K562 (cell line): ENCODE results near the gene SPINK14. TPM values are rescaled to one million over a fixed set of nuclear protein-coding genes. Genes with fewer than 3 reads are reported as not detected.

Experiments used
- ATAC-seq: fragments of 200-7000 bp; cut with Tn5 transposase; 3 replicates; pipeline ENCODE4 v1.9.1; 2020; ENCODE audit warnings: moderate library complexity
- BruUV-seq: library from RNA; stranded (reverse); fragments of 400-500 nt; replicated peaks from 2 replicates; lab custom pipeline; 2021; lab: Mats Ljungman, UMichigan
- CTCF ChIA-PET: fragments of 300-600 bp; formaldehyde crosslinking; extraction: SDS; loops from one replicate; lab custom pipeline; 2021; ENCODE audit warnings: low intra/inter-chr PET ratio; lab: Yijun Ruan, JAX
- POLR2A ChIA-PET: fragments of 300-600, 350-650 bp; sonication (Branson Sonifier 250); formaldehyde crosslinking; extraction: SDS; loops from one replicate; lab custom pipeline; 2021; ENCODE audit warnings: antibody characterized with exemption, inconsistent platforms; lab: Yijun Ruan, JAX
- DNase-seq, 4 experiments: peaks; one replicate each; pipeline versions ENCODE4 v3.0.0 to v3.0.0-alpha.2; 2011 to 2018; ENCODE audit warnings: low spot score in 3 of 4, mixed read lengths in 3 of 4; ENCODE audit errors: extremely low read depth in 1 of 4
- FAIRE-seq: peaks from 2 replicates; lab custom pipeline; 2011; peaks lifted over from hg19 to GRCh38; lab: Jason Lieb, UNC
- H2AFZ ChIP-seq: 2 replicates; pipeline ENCODE4 v1.6.0; 2011; ENCODE audit warnings: low read depth, low read length, control low read depth, inconsistent platforms
- H3K27ac ChIP-seq: fragments of 200-600 bp; 3 replicates; pipeline ENCODE4 v1.8.0; 2011; ENCODE audit warnings: low read depth, mild to moderate bottlenecking, control low read depth, inconsistent platforms, low read length, moderate library complexity, mixed read lengths; ENCODE audit errors: extremely low read depth
- H3K27me3 ChIP-seq, 2 experiments: fragments of 300-600 bp in 1 of 2; 2 replicates in 1 of 2; 3 replicates in 1 of 2; pipeline versions ENCODE4 v1.6.0 to v1.8.0; 2011; ENCODE audit warnings: inconsistent platforms in 2 of 2, low read length in 2 of 2, mild to moderate bottlenecking in 1 of 2, mixed read lengths in 1 of 2, moderate library complexity in 1 of 2; ENCODE audit not compliant: control insufficient read depth in 2 of 2, insufficient read depth in 2 of 2
- H3K36me3 ChIP-seq: fragments of 300-600 bp; 3 replicates; pipeline ENCODE4 v1.8.0; 2011; ENCODE audit warnings: mild to moderate bottlenecking, low read length, inconsistent platforms; ENCODE audit not compliant: control insufficient read depth, insufficient read depth
- H3K4me1 ChIP-seq, 2 experiments: fragments of 200-600 bp in 1 of 2; replicated peaks in 1 of 2; 2 replicates in 1 of 2; 3 replicates in 1 of 2; pipeline versions ENCODE4 v1.5.1 to v1.8.0; 2011; ENCODE audit warnings: inconsistent platforms in 2 of 2, low read length in 2 of 2, mild to moderate bottlenecking in 1 of 2, mixed read lengths in 1 of 2, moderate library complexity in 1 of 2; ENCODE audit not compliant: control insufficient read depth in 2 of 2, insufficient read depth in 2 of 2
- H3K4me2 ChIP-seq: 2 replicates; pipeline ENCODE4 v1.6.1; 2011; ENCODE audit warnings: low read length, control low read depth, inconsistent platforms, mixed read lengths; ENCODE audit not compliant: insufficient read depth
- H3K4me3 ChIP-seq: fragments of 200-600 bp; sonication (generic), shearing (Covaris generic); 2 replicates; pipeline ENCODE4 v1.5.1; 2016; ENCODE audit warnings: control low read depth, inconsistent platforms
- H3K79me2 ChIP-seq: fragments of 200-600 bp; 3 replicates; pipeline ENCODE4 v1.8.0; 2011; ENCODE audit warnings: low read length, inconsistent platforms; ENCODE audit not compliant: control insufficient read depth, insufficient read depth
- H3K9ac ChIP-seq, 2 experiments: 2 replicates each; pipeline versions ENCODE4 v1.6.0 to v1.6.1; 2011; ENCODE audit warnings: low read depth in 2 of 2, low read length in 2 of 2, control low read depth in 1 of 2, inconsistent platforms in 1 of 2, mild to moderate bottlenecking in 1 of 2, mixed read lengths in 1 of 2; ENCODE audit not compliant: insufficient read depth in 1 of 2
- H3K9me1 ChIP-seq: one replicate; pipeline ENCODE4 v1.6.0; 2011; ENCODE audit warnings: inconsistent platforms, mild to moderate bottlenecking, low read length, moderate library complexity; ENCODE audit not compliant: control insufficient read depth, insufficient read depth
- H3K9me3 ChIP-seq: replicated peaks from 2 replicates; pipeline ENCODE4 v1.5.1; 2011; ENCODE audit warnings: low read depth, low read length, inconsistent platforms; ENCODE audit not compliant: control insufficient read depth, insufficient read depth
- H4K20me1 ChIP-seq: replicated peaks from 2 replicates; pipeline ENCODE4 v1.6.1; 2011; ENCODE audit warnings: low read length, inconsistent platforms, mixed read lengths; ENCODE audit not compliant: control insufficient read depth, insufficient read depth
- KLF10 ChIP-seq: fragments of 250-450 bp; sonication (Bioruptor Pico); IDR thresholded peaks from 2 replicates; pipeline ENCODE4 v1.6.1; 2021; ENCODE audit warnings: matching md5 sums
- MCM2 ChIP-seq: fragments of 450-650 bp; IDR thresholded peaks from 2 replicates; pipeline ENCODE4 v1.6.1; 2017; ENCODE audit warnings: low read depth, mild to moderate bottlenecking
- PKNOX1 ChIP-seq: fragments of 450-650 bp; IDR thresholded peaks from 2 replicates; pipeline ENCODE4 v1.6.1; 2016
- RB1 ChIP-seq: fragments of 450-650 bp; IDR thresholded peaks from 2 replicates; pipeline ENCODE4 v1.6.1; 2017; ENCODE audit warnings: low read depth, mild to moderate bottlenecking
- TOE1 ChIP-seq, 2 experiments: fragments of 450-650 bp in 1 of 2; sonication (generic) in 1 of 2; formaldehyde crosslinking in 1 of 2; IDR thresholded peaks; 2 replicates each; pipeline versions ENCODE4 v1.7.1 to v1.8.0; 2016 to 2022; ENCODE audit warnings: borderline replicate concordance in 2 of 2, mild to moderate bottlenecking in 2 of 2, antibody characterized with exemption in 1 of 2, inconsistent platforms in 1 of 2, low read depth in 1 of 2, missing genetic modification reagents in 1 of 2, moderate library complexity in 1 of 2
- WGBS: fragments of 100-300 bp; shearing (Covaris generic); methylation state at CpG from one replicate; pipeline ENCODE4 v1.1.6; 2016; ENCODE audit warnings: low coverage, mixed read lengths; ENCODE audit not compliant: insufficient coverage; ENCODE audit errors: missing lambda C conversion rate; 5-methylcytosine and 5-hydroxymethylcytosine counted together
- in situ Hi-C: fragments of 300-500 bp; cut with MboI; formaldehyde crosslinking; loops from 4 replicates; pipeline ENCODE4 v1.15.0; 2018; ENCODE audit warnings: inconsistent platforms, mixed read lengths
- intact Hi-C: fragments of 100-400 bp; cut with micrococcal nuclease; formaldehyde crosslinking; loops from 2 replicates; pipeline ENCODE4 v1.14.2; 2022
- polyA plus RNA-seq, 8 experiments: library from polyadenylated mRNA; depleted of rRNA in 4 of 8; stranded (reverse) in 5 of 8; unstranded in 3 of 8; fragments of >200 nt; fragmentation: Nextera tagmentation in 2 of 8; fragmentation: Illumina TruSeq in 1 of 8; extraction: Ambion mirVana in 2 of 8; extraction: Trizol in 1 of 8; gene quantifications; 2 replicates each; pipeline versions ENCODE4 v1.2.1 to v1.2.3, GENCODE V29; 2011 to 2014; ENCODE audit warnings: inconsistent platforms in 1 of 8, missing spikeins in 1 of 8
- total RNA-seq, 7 experiments: library from RNA; depleted of rRNA in 6 of 7; stranded (reverse); fragments of >200 nt in 6 of 7; fragmentation: Illumina TruSeq in 2 of 7; extraction: Trizol in 2 of 7; gene quantifications; 2 replicates each; pipeline versions ENCODE4 v1.2.1 to v1.2.3, GENCODE V29; 2011 to 2021; ENCODE audit warnings: low replicate concordance in 1 of 7

The SPINK14 gene
- total and polyA plus RNA-seq, 9 of the 15 experiments (the other 6 are each of a cell fraction or from before 2014, with no cell fraction given), result not detected

- ATAC-seq (no peak), DNase-seq (no peak), FAIRE-seq (no peak)
- Histone ChIP-seq H3K79me2 (no peaks in the 10 kb centered on the region), H2AFZ (no peak overlapping the region), H3K4me2 (no peak overlapping the region), H3K9ac (no peak overlapping the region), H3K9me3 (no peaks in the 10 kb centered on the region), H4K20me1 (no peaks in the 10 kb centered on the region), H3K4me1 (no peaks in the 10 kb centered on the region), H3K9me1 (no peaks in the 10 kb centered on the region), H3K27me3 (no peaks in the 10 kb centered on the region), H3K36me3 (no peaks in the 10 kb centered on the region), H3K27ac (no peak overlapping the region), H3K4me3 (no peak overlapping the region)
- BruUV-seq, result no TSS peak
- in situ Hi-C loops, result no loop called here
- ChIA-PET POLR2A (no interaction called here), CTCF (no interaction called here)
- WGBS, result 11% methylated on average over 2 of the region's 2 CpGs
- intact Hi-C loops, result no loop called here
- no peak for TF ChIP-seq KLF10 (CRISPR knock-in tag)
- no peak for TF ChIP-seq RB1
- no peak for TF ChIP-seq TOE1 (IDR thresholded peaks at IDR 0.05; ENCODE audit: borderline replicate concordance)
- no peak for TF ChIP-seq TOE1 (CRISPR knock-in tag; IDR thresholded peaks at IDR 0.05; ENCODE audit: borderline replicate concordance, low read depth)
- no peak for TF ChIP-seq PKNOX1
- TF ChIP-seq MCM2, result no peak
Observed at GRCh38 chr5:148201151-148201550, 32.8 kb downstream of the SPINK14 start.
